HepG2 (cell line): ENCODE data around the gene BSG. TPM values are rescaled to one million over a fixed set of nuclear protein-coding genes. Genes with fewer than 3 reads are reported as not detected.
A peak's percentile ranks its signal among the peaks of the same experiment; 100 is the strongest.

Source experiments
- ARID2 ChIP-seq: sonication (generic); formaldehyde crosslinking; IDR thresholded peaks from 2 replicates; pipeline ENCODE4 v1.8.1; 2022; ENCODE audit warnings: mild to moderate bottlenecking, missing genetic modification reagents, borderline replicate concordance
- BRD4 ChIP-seq: sonication (generic); formaldehyde crosslinking; IDR thresholded peaks from 2 replicates; pipeline ENCODE4 v1.4.0; 2020; ENCODE audit warnings: missing genetic modification reagents
- ETS1 ChIP-seq: sonication (generic); formaldehyde crosslinking; IDR thresholded peaks from 2 replicates; pipeline ENCODE4 v1.4.0; 2020; ENCODE audit warnings: missing genetic modification reagents
- EZH2 ChIP-seq: conservative IDR thresholded peaks from 2 replicates; pipeline ENCODE4 v1.6.1; 2012; ENCODE audit warnings: mild to moderate bottlenecking, low read depth, low read length, moderate library complexity
- MLX ChIP-seq: IDR thresholded peaks from 2 replicates; pipeline ENCODE4 v1.6.1; 2016
- MTF1 ChIP-seq: sonication (generic); formaldehyde crosslinking; IDR thresholded peaks from 2 replicates; pipeline ENCODE4 v1.5.0; 2020; ENCODE audit warnings: missing genetic modification reagents
- NFKBIZ ChIP-seq: IDR thresholded peaks from 2 replicates; pipeline ENCODE4 v1.6.1; 2018; ENCODE audit warnings: missing genetic modification reagents, missing compliant biosample characterization
- PAWR ChIP-seq: sonication (generic); formaldehyde crosslinking; IDR thresholded peaks from 2 replicates; pipeline ENCODE4 v1.4.0; 2020; ENCODE audit warnings: missing genetic modification reagents, mild to moderate bottlenecking, borderline replicate concordance
- POLR2A ChIP-seq, 2 experiments: IDR thresholded peaks; 2 replicates each; pipeline ENCODE4 v1.6.1; 2011; ENCODE audit warnings: low read depth in 2 of 2, low read length in 2 of 2, mild to moderate bottlenecking in 1 of 2, moderate library complexity in 1 of 2; ENCODE audit not compliant: insufficient read depth in 1 of 2
- REL ChIP-seq: sonication (generic); formaldehyde crosslinking; conservative IDR thresholded peaks from 2 replicates; pipeline ENCODE4 v1.8.0; 2022; ENCODE audit warnings: mild to moderate bottlenecking, missing genetic modification reagents, moderate library complexity
- SKIL ChIP-seq: sonication (generic); formaldehyde crosslinking; IDR thresholded peaks from 2 replicates; pipeline ENCODE4 v1.8.0; 2022; ENCODE audit warnings: missing genetic modification reagents, mild to moderate bottlenecking, moderate library complexity, borderline replicate concordance
- SOX6 ChIP-seq, 2 experiments: fragments of 450-650 bp in 1 of 2; sonication (generic) in 1 of 2; formaldehyde crosslinking in 1 of 2; IDR thresholded peaks; 2 replicates each; pipeline versions ENCODE4 v1.4.0 to v1.6.1; 2017 to 2020; ENCODE audit warnings: antibody characterized with exemption in 1 of 2, mild to moderate bottlenecking in 1 of 2, missing genetic modification reagents in 1 of 2
- TRAFD1 ChIP-seq: sonication (generic); formaldehyde crosslinking; IDR thresholded peaks from 2 replicates; pipeline ENCODE4 v1.5.1; 2020; ENCODE audit warnings: missing genetic modification reagents, mild to moderate bottlenecking, borderline replicate concordance
- ZBTB1 ChIP-seq: sonication (generic); formaldehyde crosslinking; IDR thresholded peaks from 2 replicates; pipeline ENCODE4 v1.4.0; 2020; ENCODE audit warnings: missing genetic modification reagents, borderline replicate concordance
- ZNF205 ChIP-seq: IDR thresholded peaks from 2 replicates; pipeline ENCODE4 v1.6.1; 2018; ENCODE audit warnings: missing biosample characterization, missing genetic modification reagents
- ZNF263 ChIP-seq: sonication (generic); formaldehyde crosslinking; IDR thresholded peaks from 2 replicates; pipeline ENCODE4 v1.4.0; 2020; ENCODE audit warnings: missing genetic modification reagents
- ZNF414 ChIP-seq: sonication (generic); formaldehyde crosslinking; IDR thresholded peaks from 2 replicates; pipeline ENCODE4 v1.5.0; 2020; ENCODE audit warnings: missing genetic modification reagents
- ZNF496 ChIP-seq: sonication (generic); formaldehyde crosslinking; IDR thresholded peaks from 2 replicates; pipeline ENCODE4 v1.8.1; 2023; ENCODE audit warnings: mild to moderate bottlenecking, moderate library complexity, missing genetic modification reagents; ENCODE audit not compliant: insufficient replicate concordance
- ZNF558 ChIP-seq: sonication (generic); formaldehyde crosslinking; IDR thresholded peaks from 2 replicates; pipeline ENCODE4 v1.9.0; 2022; ENCODE audit warnings: mild to moderate bottlenecking, missing genetic modification reagents, borderline replicate concordance
- ZNF576 ChIP-seq: sonication (generic); formaldehyde crosslinking; IDR thresholded peaks from 2 replicates; pipeline ENCODE4 v1.4.0; 2020; ENCODE audit warnings: mild to moderate bottlenecking, missing genetic modification reagents
- ZSCAN12 ChIP-seq: sonication (generic); formaldehyde crosslinking; IDR thresholded peaks from 2 replicates; pipeline ENCODE4 v1.9.0; 2021; ENCODE audit warnings: mild to moderate bottlenecking, missing genetic modification reagents
- polyA plus RNA-seq, 8 experiments: library from polyadenylated mRNA; depleted of rRNA in 3 of 8; stranded (reverse) in 7 of 8; unstranded in 1 of 8; fragments of >200 nt; fragmentation: Illumina TruSeq in 4 of 8; extraction: Trizol in 4 of 8; gene quantifications; 2 replicates each; pipeline versions ENCODE4 v1.2.1 to v1.2.3, GENCODE V29; 2011 to 2016; ENCODE audit warnings: low read depth in 4 of 8, missing spikeins in 1 of 8, mixed read lengths in 1 of 8; ENCODE audit not compliant: insufficient read depth in 1 of 8
- total RNA-seq, 5 experiments: library from RNA; depleted of rRNA; stranded (reverse); fragments of >200 nt; fragmentation: Illumina TruSeq; extraction: Trizol; gene quantifications; 2 replicates each; pipeline ENCODE4 v1.2.3, GENCODE V29; 2016; ENCODE audit warnings: low read depth in 1 of 5

The BSG gene
- total and polyA plus RNA-seq, 2 of the 13 experiments (the other 11 are each of a cell fraction or from before 2014, with no cell fraction given) = 309 to 754 TPM

GRCh38 chr19:591099-591958, 18.9 kb downstream of the BSG start (continued):
- TF ChIP-seq SKIL (CRISPR knock-in tag) = 0 out of 2 replicates have a peak, but pooled peaks have one; percentile 18
- no peak for TF ChIP-seq ZNF576 (CRISPR knock-in tag)
- peak; percentile 84 for TF ChIP-seq ETS1
- TF ChIP-seq ZNF558 (CRISPR knock-in tag) = peak; percentile 72; the same call in 1 of the 2 replicates
- TF ChIP-seq SOX6 (IDR thresholded peaks at IDR 0.05) = no peak
- TF ChIP-seq SOX6 (CRISPR knock-in tag; IDR thresholded peaks at IDR 0.05) = no peak
- TF ChIP-seq ZNF263 (CRISPR knock-in tag) = no peak
- no peak for TF ChIP-seq MLX
- no peak for TF ChIP-seq REL
- no peak for TF ChIP-seq ZNF205 (CRISPR knock-in tag)
- TF ChIP-seq ZBTB1 = no peak
- no peak for TF ChIP-seq ZNF496
- TF ChIP-seq TRAFD1 (CRISPR knock-in tag) = no peak
- no peak for TF ChIP-seq ZNF414 (CRISPR knock-in tag)
- TF ChIP-seq ZSCAN12 (CRISPR knock-in tag) = peak; percentile 90; the same call in 1 of the 2 replicates
- TF ChIP-seq PAWR (CRISPR knock-in tag) = no peak
- no peak for TF ChIP-seq BRD4 (CRISPR knock-in tag)
- TF ChIP-seq NFKBIZ (CRISPR knock-in tag) = 0 out of 2 replicates have a peak, but pooled peaks have one; percentile 60
- TF ChIP-seq POLR2A (IDR thresholded peaks at IDR 0.05; ENCODE audit: insufficient read depth in 1 of 2, low read depth in 2 of 2, low read length in 2 of 2) = no peak
- TF ChIP-seq ARID2 (CRISPR knock-in tag) = no peak
- TF ChIP-seq MTF1 (CRISPR knock-in tag) = 0 out of 2 replicates have a peak, but pooled peaks have one; percentile 72
- peak; percentile 84; the same call in 1 of the 2 replicates for TF ChIP-seq EZH2
